Measurements from ENCODE around the gene KRT73.

KRT73 gene

DNA sequence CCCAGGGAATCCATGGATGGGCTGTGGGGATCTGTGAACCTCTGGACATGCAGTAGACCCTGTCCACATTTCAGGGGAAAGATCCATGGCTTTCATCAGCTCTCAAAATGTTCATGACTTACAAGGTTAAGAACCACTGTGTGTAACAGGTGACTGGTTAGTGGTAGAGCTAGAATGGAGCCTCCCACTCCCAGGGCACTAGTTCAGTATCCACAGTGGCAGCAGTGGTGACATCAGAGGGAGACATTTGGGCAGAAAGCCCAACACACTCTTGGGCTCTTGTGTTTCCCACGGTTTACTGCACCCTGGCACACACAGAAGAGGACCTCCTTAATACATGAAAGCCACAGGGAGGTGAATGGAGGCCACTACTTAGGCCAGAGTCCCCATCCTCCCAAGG lies 53.8 kb downstream of the KRT73 start:
- DNase-seq, result no peak

DNA sequence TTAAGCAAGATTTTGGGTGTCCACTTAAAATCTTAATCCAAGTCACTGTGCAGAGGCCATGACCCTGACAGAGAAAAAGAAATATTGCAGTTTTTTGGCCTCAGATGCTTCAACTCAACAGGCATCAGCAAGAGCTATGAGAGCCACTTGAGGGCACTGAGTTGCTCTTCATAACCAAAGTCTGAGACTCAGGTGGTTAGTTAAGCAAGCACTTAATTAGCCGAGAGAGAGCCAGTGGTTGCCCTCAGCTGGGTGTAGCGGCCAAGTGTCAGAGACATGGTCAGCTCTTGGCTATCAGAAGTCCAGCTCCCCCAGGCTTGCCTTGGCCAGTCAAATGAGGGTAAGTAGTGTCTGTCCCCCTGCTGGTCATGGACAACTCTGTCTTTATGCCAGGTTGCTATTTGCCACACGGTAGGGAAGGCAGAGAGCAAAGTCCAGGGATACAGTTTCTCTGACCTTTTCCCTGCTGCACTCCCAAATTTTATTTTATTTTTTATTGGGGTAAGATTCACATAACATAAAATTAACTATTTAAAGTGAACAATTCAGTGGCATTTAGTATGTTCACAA lies 56.4 kb downstream of the KRT73 start:
- no peak for DNase-seq

DNA sequence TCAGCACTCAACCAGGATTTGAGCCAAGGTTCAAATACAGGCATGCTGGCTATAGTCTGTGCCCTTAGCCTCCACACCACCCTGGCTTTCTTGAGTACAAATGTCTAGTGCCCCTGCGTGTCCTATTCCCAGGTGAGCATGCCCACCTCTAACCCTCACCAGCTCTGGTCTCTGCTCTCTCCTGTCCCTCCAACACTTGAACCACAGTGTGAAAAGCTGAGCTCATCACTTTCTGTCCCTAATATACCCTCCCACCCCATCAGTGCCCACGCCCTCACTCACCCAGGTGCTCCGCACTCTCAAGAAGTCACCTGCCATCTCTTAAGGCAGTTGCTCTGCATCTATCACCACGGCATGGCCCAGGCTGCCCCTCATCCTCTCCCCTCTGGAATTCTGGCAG lies 58.4 kb downstream of the KRT73 start:
- DNase-seq, result no peak

DNA sequence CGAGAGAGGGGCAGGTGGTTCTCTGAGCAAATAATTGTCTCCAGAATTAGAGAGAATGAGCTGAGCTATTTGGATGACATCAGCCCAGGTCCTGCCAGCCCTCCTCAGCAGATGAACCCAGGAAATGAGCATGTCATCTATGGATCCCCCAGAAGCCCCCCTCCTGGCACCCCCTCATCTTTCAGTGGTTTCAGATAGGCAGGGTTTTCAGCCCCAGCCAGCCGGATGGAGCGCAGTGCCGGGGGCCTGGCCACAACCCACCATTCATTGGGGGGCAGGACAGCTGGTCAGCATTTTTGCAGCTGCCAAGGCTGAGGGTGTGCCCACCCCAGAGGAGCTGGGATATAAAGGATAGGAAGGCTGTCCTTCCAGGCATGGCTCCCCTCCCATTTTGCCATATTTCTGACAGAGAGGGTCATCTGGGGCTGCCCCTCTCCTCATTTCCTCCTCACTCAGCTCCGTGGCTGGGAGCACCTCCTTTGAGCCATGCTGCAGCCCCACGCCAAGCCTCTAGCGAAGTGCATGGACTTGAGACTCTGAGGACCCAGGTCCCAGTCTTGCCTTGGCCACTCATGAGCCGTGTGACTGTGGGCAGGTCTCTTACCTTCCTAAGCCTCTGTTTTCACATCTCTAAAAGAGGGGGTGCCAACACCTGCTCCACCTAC lies 59.4 kb downstream of the KRT73 start:
- no peak for DNase-seq
